SK-N-SH (cell line): ENCODE measurements around the gene TMEM254.
"Not testable (repeated sequence)": the region's sequence is repeated elsewhere in the genome, so short reads cannot be mapped to it uniquely, and the experiment has no call there.

ENCODE experiments used
- CTCF ChIP-seq: fragments of 200-600 bp; sonication (generic); IDR thresholded peaks from 2 replicates; pipeline ENCODE4 v1.6.1; 2017; ENCODE audit warnings: antibody characterized with exemption, mild to moderate bottlenecking, moderate library complexity
- EP300 ChIP-seq, 2 experiments: IDR thresholded peaks; 2 replicates each; pipeline versions ENCODE4 v1.4.0 to v1.6.1; 2012; ENCODE audit warnings: borderline replicate concordance in 1 of 2, low read depth in 1 of 2, low read length in 1 of 2
- POLR2AphosphoS5 ChIP-seq: IDR thresholded peaks from 2 replicates; pipeline ENCODE4 v1.6.1; 2012; ENCODE audit warnings: low read depth, low read length
- SIN3A ChIP-seq: IDR thresholded peaks from 2 replicates; pipeline ENCODE4 v1.6.1; 2012; ENCODE audit warnings: low read depth, mild to moderate bottlenecking, low read length, moderate library complexity, borderline replicate concordance
- YY1 ChIP-seq: IDR thresholded peaks from 2 replicates; pipeline ENCODE4 v1.4.0; 2012; ENCODE audit warnings: low read depth, mild to moderate bottlenecking
- TF ChIP-seq, protein P1 (sequence below): IDR thresholded peaks from 2 replicates; pipeline ENCODE4 v1.4.0; 2012; ENCODE audit warnings: low read depth, borderline replicate concordance

DNA sequence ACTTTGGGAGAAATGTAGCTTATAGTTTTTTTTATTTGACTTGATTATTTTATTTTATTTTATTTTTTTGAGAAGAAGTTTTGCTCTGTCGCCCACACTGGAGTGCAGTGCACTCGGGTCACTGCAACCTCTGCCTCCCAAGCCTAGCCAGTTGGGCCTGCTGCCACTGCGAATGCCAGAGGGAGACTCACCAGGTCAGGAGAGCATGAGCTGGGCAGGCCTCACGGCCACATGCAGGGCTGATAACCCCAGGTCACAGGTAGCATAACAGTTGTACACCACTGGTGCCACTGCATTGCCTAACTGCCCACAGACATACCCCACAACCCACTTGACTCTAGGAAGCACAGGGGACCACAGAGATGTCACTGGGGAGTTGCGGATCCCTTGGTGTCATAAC lies 48.6 kb upstream of the TMEM254 start:
- not testable (repeated sequence) for TF ChIP-seq POLR2AphosphoS5; YY1; CTCF; EP300 (IDR thresholded peaks at IDR 0.05; ENCODE audit: borderline replicate concordance in 1 of 2, low read depth in 1 of 2, low read length in 1 of 2); SIN3A
- TF ChIP-seq, protein P1, sequence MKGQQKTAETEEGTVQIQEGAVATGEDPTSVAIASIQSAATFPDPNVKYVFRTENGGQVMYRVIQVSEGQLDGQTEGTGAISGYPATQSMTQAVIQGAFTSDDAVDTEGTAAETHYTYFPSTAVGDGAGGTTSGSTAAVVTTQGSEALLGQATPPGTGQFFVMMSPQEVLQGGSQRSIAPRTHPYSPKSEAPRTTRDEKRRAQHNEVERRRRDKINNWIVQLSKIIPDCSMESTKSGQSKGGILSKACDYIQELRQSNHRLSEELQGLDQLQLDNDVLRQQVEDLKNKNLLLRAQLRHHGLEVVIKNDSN, result not testable (repeated sequence)
